Esophagus muscularis mucosa (tissue), 4 donors: ENCODE measurements around the gene TMUB1. TPM values are rescaled to one million over a fixed set of nuclear protein-coding genes. Genes with fewer than 3 reads are reported as not detected.

Source experiments
- DNase-seq: peaks from one replicate; pipeline ENCODE4 v3.0.0-alpha.2; 2017; ENCODE audit errors: extremely low spot score
- H3K27ac ChIP-seq, 4 donors: fragments of 200-600 bp; sonication (generic); replicated peaks in 1 of 4; 1 replicate in 3 of 4; 2 replicates in 1 of 4; pipeline ENCODE4 v1.5.1; 2016 to 2019; ENCODE audit warnings: mild to moderate bottlenecking in 1 of 4
- H3K27me3 ChIP-seq, 4 donors: fragments of 200-600 bp; sonication (generic); one replicate each; pipeline versions ENCODE4 v1.5.1 to v1.6.0; 2016 to 2019
- H3K36me3 ChIP-seq, 4 donors: fragments of 200-600 bp; sonication (generic); one replicate each; pipeline ENCODE4 v1.5.1; 2016 to 2019
- H3K4me1 ChIP-seq, 4 donors: fragments of 200-600 bp; sonication (generic); one replicate each; pipeline ENCODE4 v1.5.1; 2016 to 2019
- H3K4me3 ChIP-seq, 4 donors: fragments of 200-600 bp; sonication (generic); 1 replicate in 2 of 4; 2 replicates in 2 of 4; pipeline ENCODE4 v1.5.1; 2016 to 2019; ENCODE audit warnings: mild to moderate bottlenecking in 4 of 4, moderate library complexity in 1 of 4
- H3K9me3 ChIP-seq, 4 donors: fragments of 200-600 bp; sonication (generic); 1 replicate in 3 of 4; 2 replicates in 1 of 4; pipeline ENCODE4 v1.5.1; 2016 to 2019
- EP300 ChIP-seq: sonication (generic); formaldehyde crosslinking; IDR thresholded peaks from one replicate; pipeline ENCODE4 v1.6.1; 2017; ENCODE audit warnings: antibody characterized with exemption
- POLR2A ChIP-seq: fragments of 450-650 bp; IDR thresholded peaks from one replicate; pipeline ENCODE4 v1.6.1; 2017; ENCODE audit warnings: antibody characterized with exemption, moderate library complexity, mild to moderate bottlenecking, low read depth
- POLR2AphosphoS5 ChIP-seq, 2 donors: sonication (generic); formaldehyde crosslinking; IDR thresholded peaks; one replicate each; pipeline ENCODE4 v1.6.1; 2017; ENCODE audit warnings: antibody characterized with exemption in 2 of 2
- WGBS: methylation state at CpG from one replicate; pipeline ENCODE4 v1.1.5; 2018; 5-methylcytosine and 5-hydroxymethylcytosine counted together
- intact Hi-C: fragments of 100-400 bp; cut with DNase I; formaldehyde crosslinking; loops from one replicate; pipeline ENCODE4 v1.15.1; 2023
- total RNA-seq, 4 donors: library from RNA; depleted of rRNA; stranded (reverse); fragments of >200 nt; gene quantifications; one replicate each; pipeline versions ENCODE4 v1.1.0 to v1.2.1, GENCODE V29; 2016
- TF ChIP-seq, protein P1 (sequence below), 3 experiments: fragments of 200-600 bp in 2 of 3; fragments of 450-650 bp in 1 of 3; sonication (generic) in 2 of 3; IDR thresholded peaks; one replicate each; pipeline ENCODE4 v1.5.1; 2017 to 2019; ENCODE audit warnings: antibody characterized with exemption in 3 of 3, mild to moderate bottlenecking in 2 of 3, moderate library complexity in 1 of 3

The TMUB1 gene
- total RNA-seq, 4 donors from 2014 or later: 39.0 to 66.6 (median 51.4) TPM

DNA sequence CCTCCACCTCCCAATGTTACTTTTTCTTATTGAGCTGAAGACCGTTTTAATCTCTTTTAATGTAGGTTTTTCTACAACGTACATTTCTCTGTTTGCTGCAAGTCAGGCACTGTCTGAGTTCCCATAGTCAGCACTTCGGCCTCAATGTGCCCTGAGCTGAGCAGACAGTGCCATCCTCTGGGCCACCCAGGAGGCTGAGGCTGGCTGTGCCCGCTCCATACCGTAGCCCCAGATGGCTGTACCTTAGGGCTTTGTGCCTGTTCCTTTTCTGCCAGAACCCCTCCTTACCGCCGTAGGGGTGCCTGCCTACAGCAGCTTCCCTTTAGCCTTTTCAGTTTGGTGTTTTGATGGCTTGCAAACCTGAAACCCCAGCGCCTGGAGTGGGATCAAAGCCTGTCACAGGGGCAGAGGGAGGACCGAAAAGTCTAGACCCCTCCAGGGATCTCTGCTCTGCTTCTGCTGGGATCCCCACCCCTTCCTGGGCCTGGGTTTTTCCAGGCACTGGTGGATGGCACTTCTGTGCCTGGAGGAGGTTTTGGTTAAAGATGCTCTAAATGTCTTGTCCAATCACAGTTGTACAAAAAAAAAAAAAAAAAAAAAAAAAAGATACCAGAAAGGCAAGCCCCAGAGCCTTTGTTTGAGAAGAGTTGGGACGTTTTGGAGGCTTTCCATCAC, 12.0 kb upstream of the TMUB1 start:
- 74% methylated on average over 10 of the region's 10 CpGs for WGBS
- Histone ChIP-seq H3K27me3 (no peaks in the 10 kb centered on the region), H3K4me1 (peaks cover 36 to 78% (median 53%) of the 10 kb centered on the region in 4 donors), H3K9me3 (no peaks in the 10 kb centered on the region), H3K36me3 (peaks cover 0 to 13% (median 9%) of the 10 kb centered on the region in 4 donors), H3K4me3 (no peak overlapping the region), H3K27ac (no peak overlapping the region)
- intact Hi-C loops: no loop called here
- no peak for DNase-seq
- TF ChIP-seq POLR2AphosphoS5 (IDR thresholded peaks at IDR 0.05) (no peak), POLR2A (no peak)

GRCh38 chr7:151094675-151095074, 11.4 kb upstream of the TMUB1 start:
- Histone ChIP-seq H3K27me3 (no peaks in the 10 kb centered on the region), H3K4me1 (peaks cover 37 to 78% (median 53%) of the 10 kb centered on the region in 4 donors), H3K9me3 (no peaks in the 10 kb centered on the region), H3K36me3 (peaks cover 0 to 10% (median 9%) of the 10 kb centered on the region in 4 donors), H3K4me3 (no peak overlapping the region), H3K27ac (no peak overlapping the region)
- intact Hi-C loops: no loop called here
- WGBS: 76% methylated on average over 5 of the region's 5 CpGs
- DNase-seq: no peak
- TF ChIP-seq EP300: no peak
- TF ChIP-seq POLR2AphosphoS5 (IDR thresholded peaks at IDR 0.05): no peak
- TF ChIP-seq POLR2A: no peak
- TF ChIP-seq, protein P1, sequence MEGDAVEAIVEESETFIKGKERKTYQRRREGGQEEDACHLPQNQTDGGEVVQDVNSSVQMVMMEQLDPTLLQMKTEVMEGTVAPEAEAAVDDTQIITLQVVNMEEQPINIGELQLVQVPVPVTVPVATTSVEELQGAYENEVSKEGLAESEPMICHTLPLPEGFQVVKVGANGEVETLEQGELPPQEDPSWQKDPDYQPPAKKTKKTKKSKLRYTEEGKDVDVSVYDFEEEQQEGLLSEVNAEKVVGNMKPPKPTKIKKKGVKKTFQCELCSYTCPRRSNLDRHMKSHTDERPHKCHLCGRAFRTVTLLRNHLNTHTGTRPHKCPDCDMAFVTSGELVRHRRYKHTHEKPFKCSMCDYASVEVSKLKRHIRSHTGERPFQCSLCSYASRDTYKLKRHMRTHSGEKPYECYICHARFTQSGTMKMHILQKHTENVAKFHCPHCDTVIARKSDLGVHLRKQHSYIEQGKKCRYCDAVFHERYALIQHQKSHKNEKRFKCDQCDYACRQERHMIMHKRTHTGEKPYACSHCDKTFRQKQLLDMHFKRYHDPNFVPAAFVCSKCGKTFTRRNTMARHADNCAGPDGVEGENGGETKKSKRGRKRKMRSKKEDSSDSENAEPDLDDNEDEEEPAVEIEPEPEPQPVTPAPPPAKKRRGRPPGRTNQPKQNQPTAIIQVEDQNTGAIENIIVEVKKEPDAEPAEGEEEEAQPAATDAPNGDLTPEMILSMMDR (IDR thresholded peaks at IDR 0.05): no peak

DNA sequence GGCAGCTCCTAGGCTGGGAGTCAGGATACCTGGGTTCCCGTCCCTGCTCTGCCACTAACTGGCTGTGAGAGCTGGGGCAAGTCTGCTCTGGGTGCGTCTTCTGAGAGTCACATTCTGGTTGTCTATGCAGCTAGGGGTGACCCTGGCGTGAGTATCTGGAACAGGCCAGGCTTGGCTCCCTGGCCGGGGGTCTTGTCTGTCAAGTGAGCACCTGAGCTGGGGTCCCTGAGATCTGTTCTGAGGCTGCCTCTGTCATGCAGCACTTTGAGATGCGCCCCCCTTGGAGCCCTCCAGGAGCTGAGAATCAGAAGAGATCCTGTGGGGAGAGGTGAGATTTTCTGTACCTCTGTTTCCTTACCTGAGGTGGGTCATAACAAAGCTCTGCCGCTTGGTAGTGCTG, 10.5 kb upstream of the TMUB1 start:
- Histone ChIP-seq H3K4me1 (peaks cover 41 to 82% (median 57%) of the 10 kb centered on the region in 4 donors), H3K4me3 (no peak overlapping the region), H3K36me3 (peaks cover 0 to 10% (median 9%) of the 10 kb centered on the region in 4 donors), H3K9me3 (no peaks in the 10 kb centered on the region), H3K27ac (no peak overlapping the region), H3K27me3 (no peaks in the 10 kb centered on the region)
- WGBS: 95% methylated on average over 6 of the region's 6 CpGs
- no peak for DNase-seq
- no peak for TF ChIP-seq POLR2A
- TF ChIP-seq POLR2AphosphoS5 (IDR thresholded peaks at IDR 0.05): no peak
- TF ChIP-seq EP300: no peak
- intact Hi-C loops: no loop called here

GRCh38 chr7:151091988-151092387, 8.7 kb upstream of the TMUB1 start:
- 87% methylated on average over 12 of the region's 14 CpGs for WGBS
- TF ChIP-seq POLR2A: no peak
- TF ChIP-seq EP300: no peak
- TF ChIP-seq, protein P1 (IDR thresholded peaks at IDR 0.05): no peak
- TF ChIP-seq POLR2AphosphoS5 (IDR thresholded peaks at IDR 0.05): no peak
- H3K27me3 ChIP-seq: no peaks in the 10 kb centered on the region
- peak overlapping the region in 1 of 4 donors; percentile 90 for H3K27ac ChIP-seq
- intact Hi-C loops: no loop called here
- peaks cover 0 to 10% (median 9%) of the 10 kb centered on the region in 4 donors for H3K36me3 ChIP-seq
- H3K9me3 ChIP-seq: no peaks in the 10 kb centered on the region
- peaks cover 53 to 88% (median 67%) of the 10 kb centered on the region in 4 donors for H3K4me1 ChIP-seq
- H3K4me3 ChIP-seq: no peak overlapping the region
- no peak for DNase-seq

GRCh38 chr7:151091431-151091830, 8.1 kb upstream of the TMUB1 start:
- intact Hi-C loops: no loop called here
- no peaks in the 10 kb centered on the region for H3K9me3 ChIP-seq
- peaks cover 53 to 87% (median 67%) of the 10 kb centered on the region in 4 donors for H3K4me1 ChIP-seq
- WGBS: 61% methylated on average over 5 of the region's 6 CpGs
- peaks cover 0 to 10% (median 6%) of the 10 kb centered on the region in 4 donors for H3K36me3 ChIP-seq
- H3K27ac ChIP-seq: peak overlapping the region in 3 of 4 donors; percentile 89 to 91 (median 90)
- no peaks in the 10 kb centered on the region for H3K27me3 ChIP-seq
- DNase-seq: no peak
- TF ChIP-seq POLR2AphosphoS5 (IDR thresholded peaks at IDR 0.05) (no peak), POLR2A (no peak), EP300 (no peak)
- TF ChIP-seq, protein P1 (IDR thresholded peaks at IDR 0.05): peak in 1 of 3 experiments; percentile 55
- no peak overlapping the region for H3K4me3 ChIP-seq
